GM12878 (cell line): ENCODE measurements around the gene GTF3C1. TPM values are rescaled to one million over a fixed set of nuclear protein-coding genes. Genes with fewer than 3 reads are reported as not detected.

ENCODE experiments used
- ATAC-seq: fragments of 200-7000 bp; cut with Tn5 transposase; 3 replicates; pipeline ENCODE4 v1.9.1; 2020; ENCODE audit warnings: mild to moderate bottlenecking, moderate library complexity
- BruUV-seq: library from RNA; stranded (reverse); fragments of 400-500 nt; replicated peaks from 2 replicates; lab custom pipeline; 2021; lab: Mats Ljungman, UMichigan
- CTCF ChIA-PET: fragments of 300-600 bp; sonication (Branson Sonifier 250); formaldehyde crosslinking; extraction: SDS; loops from one replicate; lab custom pipeline; 2021; ENCODE audit warnings: inconsistent platforms; lab: Yijun Ruan, JAX
- POLR2A ChIA-PET: fragments of 350-600 bp; formaldehyde crosslinking; extraction: SDS; loops from one replicate; lab custom pipeline; 2021; ENCODE audit warnings: inconsistent platforms; lab: Charles Lee
- RAD21 ChIA-PET: fragments of 300-600 bp; sonication (Branson Sonifier 250); formaldehyde crosslinking; loops from one replicate; lab custom pipeline; 2023; ENCODE audit warnings: antibody characterized with exemption; ENCODE audit not compliant: unreplicated experiment; lab: Charles Lee
- SMC1A ChIA-PET: fragments of 300-600 bp; sonication (Branson Sonifier 250); formaldehyde crosslinking; loops from one replicate; lab custom pipeline; 2023; ENCODE audit not compliant: unreplicated experiment, uncharacterized antibody; lab: Charles Lee
- DNase-seq: peaks from one replicate; pipeline ENCODE4 v3.0.0-alpha.2; 2011; ENCODE audit warnings: low read depth, low spot score
- FAIRE-seq: peaks from 3 replicates; lab custom pipeline; 2011; peaks lifted over from hg19 to GRCh38; lab: Jason Lieb, UNC
- H2AFZ ChIP-seq: 2 replicates; pipeline ENCODE4 v1.6.0; 2011; ENCODE audit warnings: low read depth, low read length, control low read depth; ENCODE audit not compliant: control insufficient read depth
- H3K27ac ChIP-seq: 2 replicates; pipeline ENCODE4 v1.5.1; 2011; ENCODE audit warnings: control low read depth; ENCODE audit not compliant: control insufficient read depth, insufficient read depth
- H3K27me3 ChIP-seq, 2 experiments: replicated peaks in 1 of 2; 2 replicates each; pipeline versions ENCODE4 v1.6.0 to v1.6.1; 2011; ENCODE audit warnings: low read length in 1 of 2; ENCODE audit not compliant: control insufficient read depth in 2 of 2, insufficient read depth in 2 of 2
- H3K36me3 ChIP-seq, 2 experiments: 2 replicates each; pipeline ENCODE4 v1.5.1; 2011; ENCODE audit warnings: low read length in 1 of 2; ENCODE audit not compliant: control insufficient read depth in 2 of 2, insufficient read depth in 2 of 2
- H3K4me1 ChIP-seq: 2 replicates; pipeline ENCODE4 v1.6.1; 2011; ENCODE audit warnings: mild to moderate bottlenecking, low read length, moderate library complexity, mixed read lengths; ENCODE audit not compliant: control insufficient read depth, insufficient read depth
- H3K4me2 ChIP-seq: 2 replicates; pipeline ENCODE4 v1.6.0; 2011; ENCODE audit warnings: control low read depth; ENCODE audit not compliant: control insufficient read depth, insufficient read depth
- H3K4me3 ChIP-seq: fragments of 200-600 bp; sonication (generic); 2 replicates; pipeline ENCODE4 v1.5.1; 2016
- H3K79me2 ChIP-seq: 2 replicates; pipeline ENCODE4 v1.6.0; 2011; ENCODE audit warnings: low read length; ENCODE audit not compliant: control insufficient read depth, insufficient read depth
- H3K9ac ChIP-seq: 2 replicates; pipeline ENCODE4 v1.8.0; 2011; ENCODE audit warnings: low read length, control low read depth, mixed read lengths; ENCODE audit not compliant: control insufficient read depth, insufficient read depth
- H3K9me3 ChIP-seq: replicated peaks from 3 replicates; pipeline ENCODE4 v1.5.1; 2011; ENCODE audit warnings: mild to moderate bottlenecking, low read length; ENCODE audit not compliant: control insufficient read depth, insufficient read depth
- H4K20me1 ChIP-seq: 2 replicates; pipeline ENCODE4 v1.6.0; 2011; ENCODE audit not compliant: control insufficient read depth, insufficient read depth
- ASH2L ChIP-seq: fragments of 300-600, 200-600 bp; sonication (generic); IDR thresholded peaks from 2 replicates; pipeline ENCODE4 v1.6.1; 2017; ENCODE audit warnings: low read depth, mild to moderate bottlenecking, borderline replicate concordance
- E4F1 ChIP-seq: fragments of 450-650 bp; IDR thresholded peaks from 2 replicates; pipeline ENCODE4 v1.6.1; 2018; ENCODE audit warnings: borderline replicate concordance, mild to moderate bottlenecking; ENCODE audit not compliant: partially characterized antibody
- PKNOX1 ChIP-seq: fragments of 450-650 bp; IDR thresholded peaks from 2 replicates; pipeline ENCODE4 v1.6.1; 2016; ENCODE audit warnings: mild to moderate bottlenecking
- TAF1 ChIP-seq: IDR thresholded peaks from 2 replicates; pipeline ENCODE4 v1.6.1; 2011; ENCODE audit warnings: mild to moderate bottlenecking, low read depth, low read length, borderline replicate concordance
- ZBTB4 ChIP-seq: fragments of 450-650 bp; formaldehyde crosslinking; IDR thresholded peaks from 2 replicates; pipeline ENCODE4 v1.4.0; 2022; ENCODE audit warnings: mild to moderate bottlenecking, moderate library complexity
- WGBS: methylation state at CpG from one replicate; pipeline ENCODE4 v1.1.6; 2016; ENCODE audit warnings: low lambda C conversion rate; ENCODE audit not compliant: insufficient replicate concordance, insufficient coverage; ENCODE audit errors: missing lambda C conversion rate; 5-methylcytosine and 5-hydroxymethylcytosine counted together
- in situ Hi-C: fragments of 300-500 bp; cut with MboI; formaldehyde crosslinking; loops from 9 replicates; pipeline ENCODE4 v1.14.3; 2018; ENCODE audit warnings: mixed read lengths
- intact Hi-C: fragments of 100-400 bp; cut with micrococcal nuclease; formaldehyde crosslinking; loops from one replicate; pipeline ENCODE4 v1.14.2; 2022; ENCODE audit not compliant: unreplicated experiment
- polyA plus RNA-seq, 11 experiments: library from polyadenylated mRNA; depleted of rRNA in 4 of 11; unstranded in 6 of 11; stranded (reverse) in 5 of 11; fragments of >200 nt; fragmentation: Nextera tagmentation in 4 of 11; fragmentation: Illumina TruSeq in 1 of 11; extraction: Ambion mirVana in 4 of 11; extraction: Trizol in 1 of 11; gene quantifications; 1 replicate in 1 of 11; 2 replicates in 10 of 11; pipeline versions ENCODE4 v1.2.1 to v1.2.3, GENCODE V29; 2011 to 2016; ENCODE audit warnings: inconsistent platforms in 2 of 11, missing spikeins in 2 of 11, low read depth in 1 of 11
- total RNA-seq, 4 experiments: library from RNA; depleted of rRNA in 3 of 4; stranded (reverse); fragments of >200 nt in 3 of 4; fragmentation: Illumina TruSeq in 1 of 4; extraction: Trizol in 1 of 4; gene quantifications; 2 replicates each; pipeline versions ENCODE4 v1.2.1 to v1.2.3, GENCODE V29; 2013 to 2021

The GTF3C1 gene
- total and polyA plus RNA-seq, 10 of the 15 experiments (the other 5 are each of a cell fraction or from before 2014, with no cell fraction given): 0.98 to 60.9 (median 34.3) TPM

DNA sequence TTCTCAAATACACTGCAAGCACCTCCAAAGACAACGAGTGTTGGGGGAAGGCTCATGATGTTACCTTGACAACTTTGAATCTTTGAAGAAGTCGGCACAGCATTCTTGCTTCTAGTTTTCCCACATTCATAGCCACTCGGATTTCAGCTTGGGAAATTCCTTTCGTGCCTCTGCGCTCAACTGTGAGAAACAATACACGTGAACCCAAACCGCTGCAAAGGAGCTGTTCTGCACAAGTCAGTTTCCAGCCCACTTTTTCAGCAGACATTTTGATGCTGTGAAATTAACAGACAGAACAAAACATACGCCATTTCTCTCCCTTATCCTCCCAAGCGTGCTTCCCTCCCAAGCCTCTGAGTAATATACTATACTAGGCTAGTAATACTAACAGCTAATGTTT is 41.2 kb downstream of the GTF3C1 start (continued):
- no peak for TF ChIP-seq ZBTB4 (CRISPR knock-in tag)
- TF ChIP-seq ASH2L: no peak

DNA sequence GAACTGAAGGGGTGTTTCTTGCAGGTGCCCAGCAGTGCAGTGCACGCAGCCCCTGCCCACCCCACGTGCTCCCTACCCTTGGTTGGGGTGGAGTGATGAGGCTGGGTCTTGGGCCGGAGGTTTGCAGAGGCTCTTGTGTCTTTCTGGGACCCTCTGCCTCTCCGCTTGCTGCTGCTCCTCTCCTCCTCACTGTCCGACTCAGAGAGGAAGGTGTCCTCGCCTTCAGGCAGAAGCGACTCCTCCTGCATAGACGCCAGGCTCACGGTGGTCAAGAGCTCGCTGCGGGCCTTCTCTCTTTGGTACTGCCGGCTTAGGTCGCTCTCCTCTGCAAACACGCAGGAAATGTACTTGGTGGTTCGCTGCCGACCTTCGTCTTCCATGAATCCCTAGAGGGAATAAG is 42.9 kb downstream of the GTF3C1 start:
- SMC1A ChIA-PET: no interaction called here
- no peaks in the 10 kb centered on the region for H3K27me3 ChIP-seq
- 97% methylated on average over 17 of the region's 17 CpGs for WGBS
- FAIRE-seq: no peak
- CTCF ChIA-PET: no interaction called here
- H4K20me1 ChIP-seq: no peaks in the 10 kb centered on the region; the same call in 1 of the 2 replicates
- POLR2A ChIA-PET: no interaction called here
- no peak overlapping the region for H3K9ac ChIP-seq
- H3K4me2 ChIP-seq: no peak overlapping the region
- no peak overlapping the region for H3K27ac ChIP-seq
- intact Hi-C loops (no loop called here), in situ Hi-C loops (no loop called here)
- no TSS peak for BruUV-seq
- no peaks in the 10 kb centered on the region for H3K9me3 ChIP-seq
- TF ChIP-seq TAF1 (no peak), E4F1 (no peak), PKNOX1 (no peak)
- peaks cover 24 to 52% of the 10 kb centered on the region in 2 experiments for H3K36me3 ChIP-seq
- DNase-seq: no peak
- no peak overlapping the region for H3K4me3 ChIP-seq
- RAD21 ChIA-PET: no interaction called here
- no peaks in the 10 kb centered on the region for H3K4me1 ChIP-seq
- no peak overlapping the region for H2AFZ ChIP-seq
- H3K79me2 ChIP-seq: no peaks in the 10 kb centered on the region
- no peak for ATAC-seq
